Glomerular visceral epithelial cell (primary cell): ENCODE measurements around the gene LIPC.
A peak's percentile ranks its signal among the peaks of the same experiment; 100 is the strongest.
"Not testable (repeated sequence)": the region's sequence is repeated elsewhere in the genome, so short reads cannot be mapped to it uniquely, and the experiment has no call there.

Source experiments
- DNase-seq: peaks from one replicate; pipeline ENCODE4 v3.0.0-alpha.2; 2016; ENCODE audit errors: extremely low spot score

Gene LIPC

GRCh38 chr15:58584789-58585461 lies 153.1 kb downstream of the LIPC start:
- no peak for DNase-seq

GRCh38 chr15:58585693-58586443 lies 154.1 kb downstream of the LIPC start:
- peak; percentile 24 for DNase-seq

GRCh38 chr15:58587486-58587885 lies 155.7 kb downstream of the LIPC start:
- DNase-seq, result no peak

- no peak for DNase-seq
These were observed 156.3 kb downstream of the LIPC start for GRCh38 chr15:58588096-58588495.

- DNase-seq, result no peak
These were observed 157.3 kb downstream of the LIPC start for GRCh38 chr15:58589047-58589446.

- DNase-seq, result no peak
These were observed 158.4 kb downstream of the LIPC start for GRCh38 chr15:58590236-58590635.

- no peak for DNase-seq
These were observed 159.1 kb downstream of the LIPC start for GRCh38 chr15:58590926-58591325.

- no peak for DNase-seq
These were observed 162.1 kb downstream of the LIPC start for GRCh38 chr15:58593870-58594269.

- DNase-seq, result no peak
These were observed 163.1 kb downstream of the LIPC start for GRCh38 chr15:58594898-58595297.

- no peak for DNase-seq
These were observed 163.9 kb downstream of the LIPC start for GRCh38 chr15:58595516-58596263.

GRCh38 chr15:58597943-58598828 lies 166.4 kb downstream of the LIPC start:
- DNase-seq, result no peak

GRCh38 chr15:58598829-58599210 lies 167.0 kb downstream of the LIPC start:
- DNase-seq, result no peak

GRCh38 chr15:58602823-58603222 lies 171.0 kb downstream of the LIPC start:
- no peak for DNase-seq

- not testable (repeated sequence) for DNase-seq
These were observed 172.1 kb downstream of the LIPC start for GRCh38 chr15:58603927-58604326.

GRCh38 chr15:58604455-58604923 lies 172.7 kb downstream of the LIPC start:
- no peak for DNase-seq

- DNase-seq, result no peak
These were observed 174.2 kb downstream of the LIPC start for GRCh38 chr15:58605931-58606530.

GRCh38 chr15:58606577-58607080 lies 174.8 kb downstream of the LIPC start:
- DNase-seq, result no peak

GRCh38 chr15:58608129-58608590 lies 176.4 kb downstream of the LIPC start:
- no peak for DNase-seq

- no peak for DNase-seq
These were observed 176.9 kb downstream of the LIPC start for GRCh38 chr15:58608711-58609110.

GRCh38 chr15:58611731-58612676 lies 180.2 kb downstream of the LIPC start:
- DNase-seq, result no peak
